ENCODE data around the gene PLPP1. TPM values are rescaled to one million over a fixed set of nuclear protein-coding genes. Genes with fewer than 3 reads are reported as not detected.
"Not testable (repeated sequence)": the region's sequence is repeated elsewhere in the genome, so short reads cannot be mapped to it uniquely, and the experiment has no call there.

The PLPP1 gene
- total RNA-seq, 3 donors from 2014 or later: 88.8 to 132 (median 122) TPM

- H3K4me1 ChIP-seq (ENCODE audit: low read depth): peaks cover 6% of the 10 kb centered on the region
- TF ChIP-seq CTCF (IDR thresholded peaks at IDR 0.05): no peak
- no peaks in the 10 kb centered on the region for H3K36me3 ChIP-seq (ENCODE audit: low read depth)
- DNase-seq (no peak), ATAC-seq (no peak)
- intact Hi-C loops (cut with DNase I, micrococcal nuclease): loop anchor here (10.0 kb wide), 2 partner anchors 66 to 104 kb away; no protein-coding TSS in a partner anchor
- no peak overlapping the region for H3K4me3 ChIP-seq
- H3K9me3 ChIP-seq: no peaks in the 10 kb centered on the region
Observed at GRCh38 chr5:55538661-55539060, 3.9 kb upstream of the PLPP1 start.

DNA sequence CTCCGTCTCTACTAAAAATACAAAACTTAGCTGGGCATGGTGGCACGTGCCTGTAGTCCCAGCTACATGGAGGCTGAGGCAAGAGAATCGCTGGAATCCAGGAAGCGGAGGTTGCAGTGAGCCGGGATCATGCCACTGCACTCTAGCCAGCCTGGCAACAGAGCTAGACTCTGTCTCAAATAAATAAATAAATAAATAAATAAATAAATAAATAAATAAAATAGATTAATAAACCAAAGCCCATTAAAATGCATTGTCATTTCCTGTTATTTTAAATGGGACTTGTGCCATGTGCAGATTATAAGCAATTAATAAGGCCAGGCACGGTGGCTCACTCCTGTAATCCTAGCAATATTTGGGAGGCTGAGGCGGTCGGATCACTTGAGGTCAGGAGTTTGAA, 2.6 kb upstream of the PLPP1 start:
- peaks cover 13% of the 10 kb centered on the region for H3K4me1 ChIP-seq (ENCODE audit: low read depth)
- not testable (repeated sequence) for H3K9me3 ChIP-seq; ATAC-seq; H3K4me3 ChIP-seq; DNase-seq; H3K36me3 ChIP-seq (ENCODE audit: low read depth)
- intact Hi-C loops (cut with DNase I, micrococcal nuclease): loop anchor here (10.0 kb wide), 2 partner anchors 67 to 103 kb away; no protein-coding TSS in a partner anchor

DNA sequence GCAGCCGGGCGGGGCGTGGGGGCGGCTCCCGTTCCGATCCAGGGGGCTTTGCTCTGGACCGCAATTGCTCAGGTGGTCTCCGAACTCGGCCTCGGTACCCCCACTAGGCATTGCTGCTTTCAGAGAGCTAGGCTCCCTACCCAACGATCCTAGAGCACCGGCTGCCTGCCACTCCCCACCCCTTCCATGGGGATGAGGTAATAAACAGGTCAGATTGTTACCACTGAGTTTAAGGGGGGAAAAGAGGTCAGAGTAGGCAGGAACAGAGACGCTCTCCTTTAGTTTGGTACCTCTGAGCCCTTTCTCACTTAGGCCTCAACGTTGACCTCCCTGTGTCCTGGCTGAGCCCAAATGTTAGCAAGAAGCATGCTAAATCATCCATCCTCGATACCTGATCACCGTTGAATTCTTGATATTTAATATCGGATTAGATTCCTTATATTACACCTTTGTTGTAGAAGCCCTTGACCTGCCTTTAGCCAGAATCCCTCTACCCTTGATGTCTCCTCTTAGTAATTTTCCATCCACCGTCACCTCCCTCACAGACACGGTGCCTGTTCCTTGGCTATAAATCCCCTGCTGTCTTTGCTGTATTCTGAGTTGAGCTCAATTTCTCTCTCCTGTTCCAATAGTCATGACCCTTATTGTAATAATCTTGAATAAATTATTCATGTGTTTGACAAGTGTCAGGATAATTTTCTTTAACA, 588 bp upstream of the PLPP1 start:
- no peaks in the 10 kb centered on the region for H3K36me3 ChIP-seq (ENCODE audit: low read depth)
- DNase-seq: no peak
- peaks cover 13% of the 10 kb centered on the region for H3K4me1 ChIP-seq (ENCODE audit: low read depth)
- H3K4me3 ChIP-seq: peak overlapping the region; percentile 81
- intact Hi-C loops (cut with DNase I, micrococcal nuclease): loop anchor here (10.0 kb wide), 2 partner anchors 69 to 101 kb away; no protein-coding TSS in a partner anchor
- peak; percentile 25 for ATAC-seq
- no peak for TF ChIP-seq CTCF (IDR thresholded peaks at IDR 0.05)
- H3K9me3 ChIP-seq: no peaks in the 10 kb centered on the region

GRCh38 chr5:55533521-55534435, 986 bp downstream of the PLPP1 start:
- Histone ChIP-seq H3K4me1 (ENCODE audit: low read depth) (peaks cover 13% of the 10 kb centered on the region), H3K4me3 (peak overlapping the region; percentile 81), H3K36me3 (ENCODE audit: low read depth) (no peaks in the 10 kb centered on the region), H3K9me3 (no peaks in the 10 kb centered on the region)
- TF ChIP-seq CTCF (IDR thresholded peaks at IDR 0.05): no peak
- intact Hi-C loops (cut with DNase I, micrococcal nuclease): loop anchor here (10.0 kb wide), 2 partner anchors 71 to 99 kb away; no protein-coding TSS in a partner anchor
- ATAC-seq: peak; percentile 65
- peak in 1 of 3 donors; percentile 54 for DNase-seq

DNA sequence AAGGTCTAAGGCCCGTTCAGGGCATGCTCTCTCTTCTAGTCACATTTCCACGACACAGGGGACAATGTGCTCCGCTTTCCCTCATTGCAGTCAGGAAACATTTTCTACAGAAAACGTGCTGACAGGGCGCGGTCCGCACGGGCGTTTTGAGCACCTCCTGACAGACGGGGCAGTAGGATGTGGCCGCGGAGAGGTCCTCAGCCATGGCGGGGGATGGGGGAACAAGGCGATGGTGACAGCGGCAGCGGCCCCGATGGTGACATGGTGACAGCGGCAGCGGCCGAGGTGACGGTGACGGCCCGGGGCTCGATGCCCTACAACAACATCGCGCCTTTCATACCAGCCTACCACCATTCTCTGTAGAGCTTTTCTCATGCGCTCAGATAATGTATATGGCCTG, 4.1 kb downstream of the PLPP1 start:
- DNase-seq: no peak
- no peak for ATAC-seq
- Histone ChIP-seq H3K36me3 (ENCODE audit: low read depth) (no peaks in the 10 kb centered on the region), H3K9me3 (no peaks in the 10 kb centered on the region), H3K4me3 (no peak overlapping the region), H3K4me1 (ENCODE audit: low read depth) (peaks cover 13% of the 10 kb centered on the region)
- TF ChIP-seq CTCF (IDR thresholded peaks at IDR 0.05): no peak
- intact Hi-C loops (cut with DNase I, micrococcal nuclease): loop anchor here (10.0 kb wide), 2 partner anchors 74 to 96 kb away; no protein-coding TSS in a partner anchor

All from mucosa of descending colon (tissue), 3 donors.